SK-N-MC (cell line): ENCODE data around the gene WDSUB1.

Experiments
- EZH2 ChIP-seq: fragments of 200-600 bp; sonication (generic); IDR thresholded peaks from one replicate; pipeline ENCODE4 v1.6.1; 2017; ENCODE audit warnings: antibody characterized with exemption
- POLR2AphosphoS5 ChIP-seq: IDR thresholded peaks from 2 replicates; pipeline ENCODE4 v1.6.1; 2012; ENCODE audit warnings: mild to moderate bottlenecking, low read depth, low read length, borderline replicate concordance

DNA sequence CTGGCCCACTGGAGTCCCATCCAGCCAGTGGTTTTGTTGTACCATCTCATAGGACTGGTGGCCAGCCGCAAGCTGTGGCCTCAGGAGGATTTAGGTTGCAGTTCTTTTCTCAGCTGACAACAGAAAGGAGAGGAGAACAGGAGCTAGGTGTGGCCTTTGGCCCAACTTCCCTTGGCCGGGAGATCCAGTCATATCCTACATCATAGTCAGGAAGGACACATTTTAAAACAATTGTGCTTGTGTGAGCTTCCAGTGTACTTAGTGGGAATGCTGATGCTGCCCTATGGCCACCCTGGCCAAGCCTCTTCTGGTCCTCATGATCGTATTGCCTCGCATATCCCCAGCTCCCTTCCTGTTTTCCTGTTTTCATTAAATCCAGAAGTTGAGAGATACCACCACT, 98.1 kb downstream of the WDSUB1 start:
- TF ChIP-seq EZH2 (no peak), POLR2AphosphoS5 (no peak)
